Renal cortex interstitium (tissue), 11 donors: ENCODE data around the gene LDB3. TPM values are rescaled to one million over a fixed set of nuclear protein-coding genes. Genes with fewer than 3 reads are reported as not detected.

Source experiments
- DNase-seq, 11 donors: peaks; one replicate each; pipeline ENCODE4 v3.0.0-alpha.2; 2013; ENCODE audit warnings: low read depth in 9 of 11, low spot score in 4 of 11; ENCODE audit errors: extremely low read depth in 1 of 11
- polyA plus RNA-seq, 3 donors: library from polyadenylated mRNA; unstranded; fragments of 120-200 nt; gene quantifications; one replicate each; pipeline ENCODE4 v1.2.1, GENCODE V29; 2013; ENCODE audit not compliant: insufficient read length in 3 of 3

The LDB3 gene
- polyA plus RNA-seq, 3 donors = 1.2 to 1.9 (median 1.5) TPM

DNA sequence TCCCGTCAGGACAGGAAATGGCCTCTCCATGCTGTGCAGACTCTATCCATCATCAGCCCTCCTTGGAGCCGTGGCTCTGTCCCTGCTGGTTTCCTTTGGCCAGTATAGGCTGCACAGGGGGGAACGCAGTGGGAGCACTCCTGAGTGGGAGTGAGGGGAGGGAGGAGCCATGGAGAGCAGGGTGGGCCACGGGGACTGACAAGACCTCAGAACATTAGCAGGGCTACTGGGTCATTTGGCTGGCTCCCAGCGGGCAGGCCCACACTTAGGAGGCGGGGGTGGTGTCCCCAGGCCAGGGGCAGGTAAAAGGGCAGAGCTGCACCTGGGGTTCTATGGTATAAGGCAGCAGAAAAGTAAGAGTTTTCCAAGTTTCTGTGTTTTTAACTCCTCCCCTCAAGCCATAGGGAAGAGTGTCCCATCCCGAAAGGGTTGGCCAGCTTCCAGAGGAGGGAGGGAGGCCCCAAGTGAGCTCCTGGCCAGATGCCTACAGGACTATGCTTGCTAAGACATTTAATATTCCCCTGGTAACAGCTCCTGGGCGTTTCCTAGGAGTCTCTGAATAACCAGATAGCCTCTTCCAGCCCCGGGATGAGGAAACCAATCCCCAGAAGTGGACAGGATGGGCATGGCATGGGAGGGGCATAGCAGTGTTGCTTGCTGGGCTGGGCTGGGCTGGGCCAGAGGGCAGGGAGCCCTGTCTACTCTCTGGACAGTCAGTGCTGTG lies 19.4 kb upstream of the LDB3 start:
- peak in 2 of 11 donors; percentile 59 to 68 for DNase-seq

DNA sequence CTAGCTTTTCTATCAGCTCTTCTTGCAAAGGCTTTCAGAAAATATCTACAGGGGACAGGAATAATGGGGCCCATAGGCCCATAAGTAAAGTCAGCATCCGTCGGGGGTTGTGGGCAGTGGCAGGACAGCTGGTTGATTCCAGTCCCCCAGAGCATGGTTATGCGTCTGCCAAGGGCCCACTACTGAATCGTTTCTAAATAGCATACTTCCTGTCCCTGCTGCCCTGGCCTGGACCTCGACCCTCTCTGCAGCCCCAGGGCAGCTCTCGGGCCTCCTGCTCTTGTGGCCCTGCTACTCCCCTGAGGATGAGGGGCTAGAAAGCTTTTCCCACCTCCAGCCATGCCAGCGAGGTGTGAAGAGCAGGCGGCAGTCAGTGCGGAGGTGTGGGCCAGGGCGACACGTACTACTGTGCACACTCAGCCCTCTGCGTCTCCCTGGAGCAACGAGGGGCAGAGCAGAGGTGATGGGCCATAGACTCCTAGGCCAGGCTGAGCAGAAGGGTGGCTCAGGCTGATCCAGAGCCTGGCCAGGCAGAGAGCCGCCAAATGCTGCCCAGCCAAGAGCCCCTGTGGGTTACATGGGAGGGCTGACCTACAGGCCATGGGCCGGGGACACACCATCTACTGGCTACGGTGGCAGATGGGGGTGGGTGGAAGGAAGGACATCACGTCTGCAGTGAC lies 18.7 kb upstream of the LDB3 start:
- no peak for DNase-seq

DNA sequence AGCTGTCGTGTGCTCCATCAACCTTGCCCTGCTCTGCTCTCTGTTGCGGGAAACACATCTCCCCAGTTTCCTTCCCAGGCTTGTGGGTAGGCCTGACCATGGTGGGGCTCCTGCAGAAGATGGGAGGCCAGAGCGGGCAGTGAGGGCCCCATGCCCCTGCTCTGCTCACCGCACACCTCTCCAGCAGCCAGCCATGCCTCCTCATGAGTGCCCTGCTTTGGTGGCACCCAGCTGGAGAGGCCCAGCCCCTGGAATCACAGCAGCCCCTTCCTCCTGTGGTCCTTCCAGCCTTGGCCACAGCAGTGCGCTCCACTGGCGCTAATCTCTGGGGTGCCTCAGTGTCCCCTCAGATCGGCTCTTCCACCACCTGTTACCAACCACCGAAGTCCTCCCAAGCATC lies 18.2 kb upstream of the LDB3 start:
- DNase-seq = no peak

DNA sequence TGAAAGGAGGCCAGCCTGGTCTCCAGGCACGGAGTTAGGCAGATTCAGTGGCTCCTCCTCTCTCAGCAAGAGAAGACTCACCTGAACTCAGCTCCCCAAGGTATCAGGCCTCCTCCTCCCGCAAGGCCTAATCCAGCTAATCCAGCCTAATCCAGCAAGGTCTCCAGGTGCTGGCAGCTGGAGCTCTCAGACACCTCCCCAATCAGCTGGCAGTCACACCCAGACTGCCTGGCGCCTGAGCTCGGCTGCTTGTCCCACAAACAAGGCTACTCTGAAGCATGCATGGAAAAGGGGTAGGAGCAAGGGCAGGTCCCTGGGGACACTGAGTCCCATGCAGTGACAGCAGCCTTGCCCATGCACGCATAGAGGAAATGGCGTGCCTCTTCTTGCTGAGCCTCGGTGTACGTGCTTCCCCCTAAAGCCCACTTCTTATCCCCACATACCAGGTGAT lies 17.3 kb upstream of the LDB3 start:
- DNase-seq = no peak

DNA sequence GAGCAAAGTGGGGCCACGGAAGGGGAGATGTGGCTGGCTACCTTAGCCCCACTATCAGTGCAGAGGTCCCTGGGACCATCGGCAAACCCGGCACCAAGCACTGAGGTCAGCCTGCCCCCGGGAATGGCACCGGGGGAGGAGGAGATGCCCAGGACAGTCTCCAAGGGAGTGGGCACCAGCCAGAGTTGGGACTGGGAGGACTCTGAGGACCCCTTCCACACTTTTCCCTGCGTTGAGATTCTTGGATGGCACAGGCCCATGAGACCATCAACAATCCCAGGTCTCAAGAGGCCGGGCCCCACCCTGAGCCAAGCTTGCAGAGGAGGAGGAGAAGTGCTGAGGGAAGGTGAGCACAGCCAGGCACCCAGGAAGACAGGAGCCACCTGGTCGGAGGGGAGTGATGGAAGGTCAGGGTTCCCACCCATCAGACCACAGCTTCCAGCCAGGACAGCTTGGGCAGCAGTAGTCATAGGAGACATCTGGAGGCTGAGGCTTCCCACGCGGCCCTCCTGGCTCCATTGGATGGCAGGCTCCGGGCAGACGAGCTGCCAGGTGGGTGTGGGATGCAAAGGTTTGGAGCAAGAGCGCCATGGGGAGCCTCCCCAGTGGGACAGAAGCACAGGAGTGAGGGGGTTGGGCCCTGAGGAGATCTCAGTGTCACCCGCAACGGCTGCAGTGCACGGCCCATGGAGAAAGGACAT lies 16.5 kb upstream of the LDB3 start:
- no peak for DNase-seq

DNA sequence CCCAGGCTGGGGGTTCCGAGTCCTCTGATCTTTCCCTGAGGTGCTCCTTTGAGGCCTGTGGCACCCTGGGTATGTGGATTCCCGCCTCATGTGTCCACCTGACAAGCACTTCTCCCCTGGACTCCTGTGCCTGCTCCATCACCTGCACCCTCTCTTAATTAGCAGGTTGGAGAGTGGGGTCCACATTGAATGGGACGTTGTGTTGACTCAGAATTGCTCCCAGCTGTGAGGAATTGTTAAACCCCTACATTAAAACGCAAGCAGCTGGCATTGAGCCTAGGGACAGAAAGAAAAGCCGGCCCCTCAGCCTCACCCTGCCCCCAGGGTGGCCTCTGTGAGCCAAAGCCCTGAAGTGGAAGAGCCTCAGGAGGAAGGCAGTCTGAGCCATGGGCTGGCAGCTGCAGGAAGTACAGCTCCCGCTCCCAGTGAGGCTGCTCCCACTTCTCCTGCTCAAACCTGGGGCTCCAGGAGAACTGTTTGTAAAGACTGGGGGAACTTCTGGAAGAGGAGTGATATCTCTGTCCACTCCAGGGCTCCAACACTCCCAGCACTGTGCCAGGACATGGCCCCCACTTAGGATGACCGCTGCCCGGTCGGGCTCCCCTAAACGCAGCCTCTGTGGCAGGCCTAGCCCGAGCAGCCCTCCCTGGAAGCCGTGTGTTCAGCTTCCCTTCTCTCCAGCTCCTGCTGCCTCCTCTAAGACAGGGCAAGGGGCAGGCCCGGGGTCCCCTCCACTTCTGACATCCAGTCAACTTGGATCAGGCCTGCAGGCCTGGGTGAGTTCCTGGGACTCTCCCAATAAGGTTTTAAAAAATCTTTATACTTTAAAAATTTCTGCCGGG lies 15.7 kb upstream of the LDB3 start:
- no peak for DNase-seq

DNA sequence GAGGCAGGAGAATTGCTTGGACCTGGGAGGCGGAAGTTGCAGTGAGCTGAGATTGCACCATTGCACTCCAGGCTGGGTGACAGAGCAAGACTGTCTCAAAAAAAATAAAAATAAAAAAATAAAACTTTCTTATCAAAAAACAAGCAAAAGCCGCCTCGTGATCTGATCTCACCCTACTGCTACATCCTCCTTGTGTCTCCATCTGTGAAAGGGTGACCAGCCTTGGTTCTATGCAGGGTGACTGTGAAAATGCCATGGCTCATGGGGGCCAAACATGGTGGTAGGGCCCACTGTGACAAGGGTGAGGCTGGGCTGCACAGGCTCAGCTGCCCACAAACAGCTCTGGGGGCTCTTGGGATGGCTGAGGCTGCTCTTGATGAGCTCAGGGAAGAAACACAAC lies 14.9 kb upstream of the LDB3 start:
- no peak for DNase-seq

DNA sequence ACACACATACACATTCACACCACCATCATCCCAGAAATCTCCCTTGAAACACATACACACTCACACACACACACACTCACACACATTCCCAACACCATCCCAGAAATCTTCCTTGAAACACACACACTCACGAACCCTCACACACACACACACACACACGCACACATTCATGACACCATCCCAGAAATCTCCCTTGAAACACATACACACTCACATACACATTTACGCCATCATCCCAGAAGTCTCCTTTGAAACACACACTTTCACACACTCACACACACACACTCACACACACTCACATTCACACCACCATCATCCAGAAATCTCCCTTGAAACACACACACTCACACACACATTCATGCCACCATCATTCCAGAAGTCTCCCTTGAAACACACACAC lies 14.3 kb upstream of the LDB3 start:
- no peak for DNase-seq

DNA sequence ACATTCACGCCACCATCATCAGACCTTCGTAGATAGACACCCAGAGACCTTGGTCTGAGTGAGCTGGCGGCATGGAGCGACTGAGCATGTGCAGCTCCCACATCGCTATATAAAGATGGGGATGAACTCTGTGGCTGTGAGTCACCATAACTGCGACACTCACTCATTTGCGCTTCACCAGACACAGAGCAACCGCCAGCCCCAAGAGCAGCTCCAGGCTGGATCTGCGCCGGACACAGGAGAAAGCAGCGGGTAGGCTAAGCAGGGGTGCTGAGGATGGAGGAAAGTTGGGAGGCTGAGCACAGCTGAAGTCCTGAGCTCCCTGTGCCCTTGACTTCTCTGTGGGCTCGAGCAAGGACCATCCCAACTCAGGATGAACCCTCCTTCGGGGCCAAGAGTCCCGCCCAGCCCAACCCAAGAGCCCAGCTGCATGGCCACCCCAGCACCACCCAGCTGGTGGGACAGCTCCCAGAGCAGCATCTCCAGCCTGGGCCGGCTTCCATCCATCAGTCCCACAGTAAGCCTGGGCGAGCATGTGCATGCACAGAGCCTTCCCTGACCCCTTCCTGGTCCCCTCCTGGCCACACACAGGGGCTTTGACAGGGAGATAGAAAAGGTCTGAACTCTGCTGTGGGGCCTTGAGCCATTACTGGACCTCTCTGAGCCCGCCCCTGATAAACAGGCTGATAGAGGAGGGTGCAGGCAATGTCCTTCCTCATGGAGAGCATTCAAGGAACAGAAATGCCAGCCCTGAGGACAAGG lies 13.7 kb upstream of the LDB3 start, which contains the start of gene OPN4:
OPN4 (plus strand) TSS at position 137 of the 762 bp plus-strand sequence; CDS start at position 374, 237 bp downstream.
- no peak for DNase-seq

DNA sequence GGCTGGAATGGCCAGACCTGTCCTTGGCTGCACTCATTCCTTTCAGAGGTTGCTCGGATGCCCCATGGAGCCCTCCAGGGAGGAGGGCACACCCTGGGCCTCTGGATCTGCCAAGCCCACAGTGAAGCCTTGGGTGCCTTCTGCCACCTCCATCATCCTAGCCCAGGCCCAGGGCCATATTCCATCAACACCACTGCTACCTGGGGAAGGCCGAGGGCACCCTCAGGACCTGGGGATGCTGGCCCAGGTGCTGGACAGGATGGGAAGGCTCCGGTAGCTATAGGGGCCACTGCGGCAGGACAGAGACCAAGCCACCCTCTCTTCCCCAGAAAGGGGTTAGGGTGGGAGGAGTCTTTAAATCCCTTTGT lies 13.2 kb upstream of the LDB3 start:
- DNase-seq = no peak

DNA sequence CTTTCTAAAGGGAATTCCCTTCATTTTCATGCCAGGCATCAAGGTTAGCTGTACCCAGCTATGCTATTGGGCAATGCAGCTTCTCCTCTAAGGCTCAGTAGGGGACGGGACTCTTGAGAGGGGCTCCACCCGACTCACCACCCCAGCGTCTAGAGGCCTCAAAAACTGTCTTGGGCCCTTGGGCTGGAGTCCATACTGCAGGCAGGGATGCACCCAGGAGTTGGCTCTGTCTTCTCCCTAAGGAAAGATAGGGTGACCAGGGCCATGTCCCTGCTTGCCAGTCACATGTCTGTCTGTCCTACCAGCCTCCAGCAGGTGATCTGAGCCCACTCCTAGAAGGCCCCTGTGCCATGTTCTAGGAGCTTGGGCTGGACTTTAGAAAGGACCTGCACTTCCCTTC lies 12.7 kb upstream of the LDB3 start:
- no peak for DNase-seq

DNA sequence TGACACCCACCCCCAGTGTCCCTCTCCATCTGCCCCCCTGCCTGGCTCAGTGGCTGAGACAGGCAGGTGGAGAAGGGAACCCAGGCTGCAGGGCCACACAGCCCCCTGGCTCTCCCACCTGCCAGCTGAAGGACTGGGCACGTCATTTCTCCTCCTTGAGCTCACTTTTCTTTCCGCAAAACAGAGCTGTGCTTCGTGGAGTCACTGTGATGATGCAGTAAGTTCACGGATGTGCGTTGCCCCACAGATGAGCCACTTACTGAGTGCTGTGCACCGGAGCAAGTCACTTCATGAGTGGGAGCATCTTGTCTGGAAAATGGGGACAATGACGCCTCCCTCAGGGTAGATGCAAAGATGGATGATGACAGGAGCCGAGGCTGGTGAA lies 11.3 kb upstream of the LDB3 start:
- no peak for DNase-seq

DNA sequence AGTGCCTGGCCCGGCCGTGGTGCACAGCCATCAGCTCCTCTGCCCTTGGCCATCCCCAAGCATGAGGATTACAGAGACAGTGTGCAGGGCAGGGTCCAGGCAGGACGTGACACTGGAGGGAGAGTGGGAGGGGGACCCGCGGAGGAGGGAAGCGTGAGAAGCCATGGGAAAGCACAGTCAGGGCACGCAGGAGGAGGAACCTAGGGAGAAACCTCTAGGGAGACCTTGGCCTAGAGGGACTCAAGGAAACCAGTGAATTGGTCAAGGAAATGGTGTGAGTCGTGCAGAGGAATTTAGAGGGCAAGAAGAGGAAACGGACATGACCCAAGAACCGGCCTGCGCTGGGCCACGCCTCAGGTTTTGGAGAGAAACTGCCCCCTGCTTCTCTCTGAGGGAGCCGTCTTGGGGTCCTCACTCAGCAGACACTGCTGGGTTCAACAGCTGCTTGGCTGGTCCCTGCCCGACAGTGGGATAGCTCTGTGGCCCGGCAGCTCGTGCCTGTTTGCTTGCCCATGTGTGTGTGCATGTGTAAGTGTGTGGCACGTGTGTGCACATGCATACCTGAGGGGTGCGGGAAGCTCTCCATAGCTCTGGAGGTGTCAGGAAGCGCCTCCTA lies 10.8 kb upstream of the LDB3 start:
- no peak for DNase-seq

DNA sequence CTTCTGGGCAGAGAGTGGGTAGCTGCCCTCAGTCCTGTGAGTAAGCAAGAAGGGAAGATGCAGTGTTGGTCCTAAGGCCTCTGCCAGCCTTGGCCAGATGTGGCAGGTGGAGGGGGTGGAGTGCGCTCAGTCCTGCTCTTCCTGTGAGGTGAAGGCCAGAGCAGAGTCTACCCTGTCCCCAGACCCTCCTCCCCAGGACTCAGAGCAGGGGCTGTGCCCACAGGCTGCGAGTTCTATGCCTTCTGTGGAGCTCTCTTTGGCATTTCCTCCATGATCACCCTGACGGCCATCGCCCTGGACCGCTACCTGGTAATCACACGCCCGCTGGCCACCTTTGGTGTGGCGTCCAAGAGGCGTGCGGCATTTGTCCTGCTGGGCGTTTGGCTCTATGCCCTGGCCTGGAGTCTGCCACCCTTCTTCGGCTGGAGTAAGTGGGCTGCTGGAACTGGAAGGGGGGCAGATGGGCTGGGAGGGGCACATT lies 10.0 kb upstream of the LDB3 start:
- DNase-seq = no peak

DNA sequence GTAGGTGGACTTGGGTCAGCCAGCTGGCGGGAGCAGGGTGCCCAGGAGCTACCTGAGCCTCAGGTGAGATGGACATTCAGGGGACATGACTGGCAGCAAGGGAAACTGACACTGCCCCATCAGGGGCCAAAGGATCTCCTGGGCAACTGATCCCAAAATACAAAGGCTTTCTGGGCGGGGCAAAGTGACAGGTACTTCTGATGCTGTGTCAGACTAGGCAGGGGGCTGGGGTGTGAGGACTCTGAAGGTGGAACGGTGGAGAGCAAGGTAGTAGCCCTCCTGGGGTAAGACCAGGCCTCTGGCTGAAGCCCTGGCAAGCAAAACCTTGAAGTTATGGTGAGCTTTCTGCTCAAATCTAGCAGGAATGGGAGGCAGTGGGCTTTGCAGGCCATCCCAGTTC lies 9.6 kb upstream of the LDB3 start:
- DNase-seq = no peak

DNA sequence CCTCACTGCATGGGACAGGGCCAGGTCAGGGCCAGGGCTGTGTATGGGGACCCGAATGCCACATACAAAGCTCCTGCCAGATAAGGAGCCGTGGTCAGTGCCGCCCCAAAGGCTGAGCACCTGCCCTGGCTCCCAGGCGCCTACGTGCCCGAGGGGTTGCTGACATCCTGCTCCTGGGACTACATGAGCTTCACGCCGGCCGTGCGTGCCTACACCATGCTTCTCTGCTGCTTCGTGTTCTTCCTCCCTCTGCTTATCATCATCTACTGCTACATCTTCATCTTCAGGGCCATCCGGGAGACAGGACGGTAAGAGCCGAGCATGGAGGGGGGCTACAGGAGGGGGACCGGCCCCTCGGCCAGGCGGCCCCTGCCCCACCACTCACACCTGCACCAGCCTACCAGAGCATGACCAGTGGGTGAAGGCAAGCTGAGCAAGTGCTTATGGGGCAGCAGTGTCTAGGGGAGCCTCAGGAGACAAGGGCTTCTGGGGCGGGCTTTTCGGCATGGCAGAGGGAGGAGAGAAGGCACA lies 9.1 kb upstream of the LDB3 start:
- DNase-seq = no peak

DNA sequence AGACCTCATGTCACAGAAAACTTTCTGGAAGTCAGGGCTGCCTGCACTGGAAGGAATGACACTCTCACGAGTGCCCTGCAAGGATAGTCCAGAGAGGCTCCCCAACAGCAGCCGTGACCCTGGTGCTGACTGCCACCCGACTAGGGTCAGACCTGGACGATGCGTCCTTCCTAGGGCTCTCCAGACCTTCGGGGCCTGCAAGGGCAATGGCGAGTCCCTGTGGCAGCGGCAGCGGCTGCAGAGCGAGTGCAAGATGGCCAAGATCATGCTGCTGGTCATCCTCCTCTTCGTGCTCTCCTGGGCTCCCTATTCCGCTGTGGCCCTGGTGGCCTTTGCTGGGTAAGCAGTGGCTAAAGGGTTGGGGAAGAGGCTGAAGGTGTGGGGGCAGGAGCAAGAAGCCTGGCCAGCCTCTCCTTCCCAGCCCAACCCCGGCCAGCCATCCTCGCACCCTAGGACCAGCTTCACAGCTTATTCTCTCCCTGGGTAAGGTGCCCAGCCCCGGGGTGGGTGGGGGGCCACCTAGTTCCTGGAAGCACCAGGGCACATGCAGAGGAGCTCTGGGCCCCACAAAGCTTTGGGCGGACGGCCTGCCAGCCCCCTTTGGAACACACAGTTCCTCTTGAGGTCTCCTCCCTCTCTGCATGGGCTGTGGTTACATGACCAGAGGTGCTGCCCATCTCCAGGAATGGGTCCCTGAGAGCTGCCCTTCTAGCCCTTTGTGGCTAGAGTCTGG lies 8.4 kb upstream of the LDB3 start:
- DNase-seq = no peak
